Vagina (tissue), 2 donors: ENCODE measurements around the gene UNC93A.

Source experiments
- POLR2A ChIP-seq, 2 donors: fragments of 450-650 bp; IDR thresholded peaks; one replicate each; pipeline ENCODE4 v1.6.1; 2017; ENCODE audit warnings: antibody characterized with exemption in 2 of 2, mild to moderate bottlenecking in 2 of 2, moderate library complexity in 2 of 2
- POLR2AphosphoS5 ChIP-seq, 2 donors: sonication (generic); formaldehyde crosslinking; IDR thresholded peaks; one replicate each; pipeline ENCODE4 v1.9.0; 2017; ENCODE audit warnings: antibody characterized with exemption in 2 of 2, mild to moderate bottlenecking in 2 of 2, low read depth in 1 of 2; ENCODE audit not compliant: insufficient read depth in 1 of 2
- TF ChIP-seq, protein P1 (sequence below), 3 experiments: fragments of 450-650 bp in 2 of 3; fragments of 200-600 bp in 1 of 3; sonication (generic) in 1 of 3; IDR thresholded peaks; one replicate each; pipeline ENCODE4 v1.5.1; 2017 to 2019; ENCODE audit warnings: antibody characterized with exemption in 3 of 3, mild to moderate bottlenecking in 2 of 3, moderate library complexity in 2 of 3

DNA sequence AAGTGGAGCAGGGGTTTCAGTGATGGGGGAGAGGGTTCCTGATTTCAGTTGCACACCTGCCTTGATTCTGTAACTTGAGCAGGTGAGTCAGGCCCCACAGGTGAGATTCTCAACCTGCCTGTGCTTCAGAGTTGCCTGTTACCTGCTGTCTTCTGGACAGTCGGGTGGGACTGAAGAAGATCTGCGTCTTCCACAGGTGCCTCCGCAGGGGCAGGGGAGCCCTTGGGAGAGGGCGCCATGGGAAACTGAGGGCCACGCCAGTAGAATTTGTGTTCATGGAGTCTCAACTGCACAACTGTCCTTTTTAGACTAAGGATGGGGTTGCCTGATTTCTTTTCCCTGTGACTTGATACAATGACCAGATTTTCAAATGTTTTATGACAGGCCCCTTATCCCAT is 5.2 kb downstream of the UNC93A start:
- TF ChIP-seq POLR2AphosphoS5 (IDR thresholded peaks at IDR 0.05; ENCODE audit: insufficient read depth in 1 of 2, low read depth in 1 of 2) (no peak), POLR2A (IDR thresholded peaks at IDR 0.05) (no peak)
- TF ChIP-seq, protein P1, sequence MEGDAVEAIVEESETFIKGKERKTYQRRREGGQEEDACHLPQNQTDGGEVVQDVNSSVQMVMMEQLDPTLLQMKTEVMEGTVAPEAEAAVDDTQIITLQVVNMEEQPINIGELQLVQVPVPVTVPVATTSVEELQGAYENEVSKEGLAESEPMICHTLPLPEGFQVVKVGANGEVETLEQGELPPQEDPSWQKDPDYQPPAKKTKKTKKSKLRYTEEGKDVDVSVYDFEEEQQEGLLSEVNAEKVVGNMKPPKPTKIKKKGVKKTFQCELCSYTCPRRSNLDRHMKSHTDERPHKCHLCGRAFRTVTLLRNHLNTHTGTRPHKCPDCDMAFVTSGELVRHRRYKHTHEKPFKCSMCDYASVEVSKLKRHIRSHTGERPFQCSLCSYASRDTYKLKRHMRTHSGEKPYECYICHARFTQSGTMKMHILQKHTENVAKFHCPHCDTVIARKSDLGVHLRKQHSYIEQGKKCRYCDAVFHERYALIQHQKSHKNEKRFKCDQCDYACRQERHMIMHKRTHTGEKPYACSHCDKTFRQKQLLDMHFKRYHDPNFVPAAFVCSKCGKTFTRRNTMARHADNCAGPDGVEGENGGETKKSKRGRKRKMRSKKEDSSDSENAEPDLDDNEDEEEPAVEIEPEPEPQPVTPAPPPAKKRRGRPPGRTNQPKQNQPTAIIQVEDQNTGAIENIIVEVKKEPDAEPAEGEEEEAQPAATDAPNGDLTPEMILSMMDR (IDR thresholded peaks at IDR 0.05): no peak
